Stimulated activated CD4-positive, alpha-beta T cell treated with anti-CD3 and anti-CD28 coated beads, Interleukin-4, amount 100 ng/mL, for 48 hours (primary cell): ENCODE results near the gene LY9.
"Not testable (repeated sequence)": the region's sequence is repeated elsewhere in the genome, so short reads cannot be mapped to it uniquely, and the experiment has no call there.

Experiments used
- DNase-seq, 2 donors: peaks; one replicate each; pipeline ENCODE4 v3.0.0-alpha.2; 2020; ENCODE audit warnings: low read depth in 2 of 2

LY9 gene

DNA sequence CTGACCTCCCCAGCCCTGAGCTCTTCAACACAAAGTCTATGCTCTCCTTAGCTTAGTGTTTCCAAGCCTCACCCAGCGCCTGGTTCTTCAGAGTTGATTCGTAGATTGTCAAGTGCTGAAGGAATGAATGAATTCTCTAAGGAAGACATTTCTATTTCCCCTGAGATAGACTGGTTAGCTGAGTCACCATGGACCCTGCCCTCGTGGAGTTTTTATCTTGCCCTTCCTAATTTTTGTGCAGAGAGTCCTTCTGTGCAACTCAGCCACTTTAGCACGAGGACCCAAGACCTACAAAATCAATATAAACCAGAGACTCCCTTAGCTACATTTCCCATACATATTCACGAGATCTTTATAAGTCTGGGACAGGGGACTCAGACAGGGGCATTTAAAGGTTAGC, 69.4 kb downstream of the LY9 start:
- no peak for DNase-seq

DNA sequence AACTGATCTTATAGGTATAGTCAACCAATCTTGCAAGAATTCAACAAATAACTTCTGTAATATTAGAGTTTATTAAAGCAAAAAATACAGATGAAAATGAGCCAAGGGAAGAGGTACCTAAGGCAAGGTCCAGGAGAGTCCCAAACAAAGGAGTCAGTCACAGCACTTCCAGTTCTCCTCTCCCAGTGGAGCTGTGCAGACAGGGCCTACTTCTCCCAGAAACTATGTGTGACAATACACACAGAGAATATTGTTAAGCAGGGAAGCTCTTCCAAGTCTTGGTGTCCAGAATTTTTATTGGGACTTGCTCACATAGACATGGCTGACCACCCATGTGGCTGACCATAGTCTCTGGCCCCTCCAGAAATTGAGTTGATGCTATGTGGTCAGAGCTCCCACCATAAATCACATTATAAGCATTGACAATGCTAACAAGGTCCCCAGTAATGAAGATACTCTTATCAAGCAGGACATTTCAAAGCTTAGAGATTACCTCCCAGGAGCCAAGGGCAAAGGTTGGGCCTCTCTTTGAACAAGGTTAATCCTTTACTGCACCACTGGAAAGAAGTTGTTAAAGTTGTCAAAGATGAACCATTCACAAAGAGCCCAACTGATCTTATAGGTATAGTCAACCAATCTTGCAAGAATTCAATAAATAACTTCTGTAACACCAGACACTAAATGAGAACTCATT, 70.2 kb downstream of the LY9 start:
- no peak for DNase-seq

DNA sequence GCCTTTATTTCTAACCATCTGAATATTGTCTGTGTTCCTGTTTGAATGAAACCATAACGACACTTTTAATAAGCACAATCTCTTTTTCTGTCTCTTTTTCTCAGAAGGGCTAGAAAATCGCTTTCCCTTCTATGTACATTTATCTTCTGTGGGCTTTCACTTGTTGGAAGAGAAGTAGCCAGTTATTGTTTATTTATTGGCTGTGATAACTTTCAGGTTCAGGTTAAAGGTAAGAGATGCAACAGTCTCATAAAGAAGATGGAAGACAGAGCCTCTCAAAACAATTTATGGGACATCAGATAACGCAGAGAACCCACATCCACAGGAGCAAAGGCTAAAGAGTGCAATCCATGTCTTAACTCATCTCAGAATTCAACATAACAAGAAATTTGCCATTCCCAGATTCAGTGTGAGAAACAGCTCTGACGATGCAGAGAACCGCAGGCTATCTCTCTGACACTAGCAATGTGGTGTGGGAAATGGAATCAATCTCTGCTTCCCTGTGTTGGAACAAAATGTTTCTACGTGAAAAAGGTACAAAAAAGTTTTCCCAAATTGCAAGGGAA, 70.8 kb downstream of the LY9 start:
- DNase-seq, result no peak

DNA sequence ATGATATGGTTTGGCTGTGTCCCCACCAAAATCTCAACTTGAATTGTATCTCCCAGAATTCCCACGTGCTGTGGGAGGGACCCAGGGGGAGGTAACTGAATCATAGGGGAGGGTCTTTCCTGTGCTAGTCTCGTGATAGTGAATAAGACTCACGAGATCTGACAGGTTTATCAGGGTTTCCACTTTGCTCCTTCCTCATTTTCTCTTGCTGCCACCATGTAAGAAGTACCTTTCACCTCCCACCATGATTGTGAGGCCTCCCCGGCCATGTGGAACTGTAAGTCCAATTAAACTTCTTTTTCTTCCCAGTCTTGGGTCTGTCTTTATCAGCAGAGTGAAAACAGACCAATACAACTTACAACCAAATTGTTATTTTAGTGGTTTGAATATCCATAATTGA, 71.7 kb downstream of the LY9 start:
- not testable (repeated sequence) for DNase-seq

DNA sequence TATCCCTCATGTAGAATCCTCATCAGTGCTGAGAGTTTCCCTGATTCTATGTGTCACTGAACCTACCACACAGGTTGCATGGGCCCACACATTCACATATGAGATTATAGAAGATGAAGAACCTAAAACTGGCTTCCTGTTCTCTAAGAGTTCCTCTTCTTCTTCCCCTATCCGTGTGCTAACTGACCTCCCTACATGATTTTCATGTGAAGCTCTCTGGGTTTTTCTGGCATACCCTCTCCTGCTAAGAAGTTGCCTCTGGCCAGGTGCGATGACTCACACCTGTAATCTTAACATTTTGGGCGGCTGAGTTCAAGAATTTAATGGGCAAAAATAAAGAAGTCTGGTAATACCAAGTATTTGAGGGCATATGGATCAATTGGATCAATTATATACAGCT, 72.2 kb downstream of the LY9 start:
- no peak for DNase-seq

DNA sequence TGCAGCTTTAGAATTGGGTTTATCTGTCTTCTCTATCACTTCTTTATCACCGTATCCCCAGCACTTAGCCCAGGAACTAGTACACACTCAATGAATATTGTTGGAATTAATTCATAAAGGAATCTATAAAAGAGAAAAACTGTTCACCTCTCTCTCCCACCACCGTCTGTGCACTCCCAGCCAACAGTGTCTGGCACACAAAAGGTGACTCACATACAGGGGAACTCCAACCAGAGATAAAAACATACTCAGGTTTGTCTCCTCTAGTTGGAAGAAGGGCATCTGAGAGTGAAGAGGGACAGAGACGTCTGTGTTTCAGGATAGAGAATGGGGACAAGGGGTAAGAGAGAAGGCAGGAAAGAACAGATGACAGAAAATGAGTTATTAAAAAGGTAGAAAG, 79.0 kb downstream of the LY9 start:
- no peak for DNase-seq

DNA sequence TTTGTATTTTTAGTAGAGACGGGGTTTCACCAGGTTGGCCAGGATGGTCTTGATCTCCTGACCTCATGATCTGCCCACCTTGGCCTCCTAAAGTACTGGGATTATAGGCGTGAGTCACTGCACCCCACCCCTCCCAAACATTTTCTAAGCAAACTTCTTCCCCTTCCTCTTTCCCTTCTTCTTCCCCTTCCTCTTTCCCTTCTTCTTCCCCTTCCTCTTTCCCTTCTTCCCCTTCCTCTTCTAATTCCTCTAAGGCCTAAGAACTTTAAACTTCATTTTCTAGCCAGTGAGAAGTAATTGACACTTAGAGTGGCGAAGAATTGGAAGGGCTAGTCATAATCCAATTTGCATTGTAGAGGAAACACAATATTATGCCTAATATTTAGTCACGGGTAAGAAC, 79.6 kb downstream of the LY9 start:
- not testable (repeated sequence) for DNase-seq

DNA sequence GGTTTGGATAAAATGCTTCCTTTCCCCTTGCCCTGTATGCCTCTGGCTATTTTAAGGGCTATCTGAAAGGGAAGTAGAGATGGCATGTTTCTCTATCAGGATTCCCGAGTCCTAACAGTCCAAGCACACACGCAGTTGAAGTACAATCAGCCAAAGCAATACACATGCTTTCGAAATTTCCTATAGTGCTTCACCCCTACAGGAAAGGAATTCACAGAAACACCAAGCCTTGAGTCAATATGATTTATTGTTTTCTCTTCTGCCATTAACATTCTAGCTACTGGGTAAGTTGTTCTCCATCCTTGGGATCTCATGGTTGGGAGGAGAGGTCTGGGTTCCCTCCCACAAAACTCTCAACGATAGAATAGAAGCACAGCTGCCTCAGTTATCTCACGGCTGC, 80.3 kb downstream of the LY9 start:
- DNase-seq, result no peak

DNA sequence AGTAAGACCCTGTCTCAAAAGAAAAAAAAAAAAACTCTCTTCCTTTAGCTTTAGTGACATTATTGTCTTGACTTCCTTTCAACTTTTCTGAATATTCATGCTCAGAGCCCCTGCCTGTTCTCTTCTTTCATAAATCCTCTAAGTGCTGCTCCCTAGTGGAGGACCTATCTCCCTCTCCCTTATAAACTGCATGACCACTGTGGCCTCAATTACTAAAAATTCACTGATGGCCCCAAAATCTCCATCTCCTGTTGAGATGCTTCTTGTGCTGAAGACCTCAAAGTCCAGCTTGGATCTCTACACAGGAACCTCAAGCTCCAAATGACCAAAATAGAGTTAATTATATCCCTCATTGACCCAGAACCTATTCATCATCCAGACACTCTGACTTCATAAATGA, 81.2 kb downstream of the LY9 start:
- no peak for DNase-seq
